Endothelial cell of umbilical vein (primary cell): ENCODE results near the gene MAGI1. TPM values are rescaled to one million over a fixed set of nuclear protein-coding genes. Genes with fewer than 3 reads are reported as not detected.

ENCODE experiments used
- BruUV-seq: library from RNA; stranded (reverse); fragments of 400-500 nt; replicated peaks from 2 replicates; lab custom pipeline; 2021; lab: Mats Ljungman, UMichigan
- CTCF ChIA-PET: fragments of 300-600, 350-600 bp; sonication (Branson Sonifier 250); formaldehyde crosslinking; loops from one replicate; lab custom pipeline; 2021; ENCODE audit warnings: antibody characterized with exemption, inconsistent platforms; lab: Charles Lee
- POLR2A ChIA-PET: fragments of 300-600, 350-600 bp; sonication (Branson Sonifier 250); formaldehyde crosslinking; loops from one replicate; lab custom pipeline; 2021; ENCODE audit warnings: antibody characterized with exemption, inconsistent platforms; lab: Charles Lee
- DNase-seq: peaks from one replicate; pipeline ENCODE4 v3.0.0-alpha.2; 2011; ENCODE audit warnings: low read depth, low spot score
- FAIRE-seq: peaks from 2 replicates; lab custom pipeline; 2011; peaks lifted over from hg19 to GRCh38; lab: Jason Lieb, UNC
- H2AFZ ChIP-seq: 2 replicates; pipeline ENCODE4 v1.6.0; 2012; ENCODE audit warnings: low read depth, low read length, control low read depth, inconsistent platforms
- H3K27ac ChIP-seq: 2 replicates; pipeline ENCODE4 v1.5.1; 2011; ENCODE audit warnings: low read depth, mild to moderate bottlenecking, control low read depth, low read length, moderate library complexity; ENCODE audit not compliant: insufficient read depth
- H3K27me3 ChIP-seq, 2 experiments: 2 replicates each; pipeline versions ENCODE4 v1.6.0 to v1.6.1; 2011; ENCODE audit warnings: low read length in 2 of 2, mixed read lengths in 1 of 2; ENCODE audit not compliant: control insufficient read depth in 2 of 2, insufficient read depth in 2 of 2
- H3K36me3 ChIP-seq, 2 experiments: 2 replicates in 1 of 2; 3 replicates in 1 of 2; pipeline ENCODE4 v1.5.1; 2011; ENCODE audit warnings: low read length in 2 of 2, mild to moderate bottlenecking in 1 of 2, moderate library complexity in 1 of 2; ENCODE audit not compliant: control insufficient read depth in 2 of 2, insufficient read depth in 2 of 2; ENCODE audit errors: extremely low read depth in 1 of 2
- H3K4me1 ChIP-seq: 3 replicates; pipeline ENCODE4 v1.5.1; 2011; ENCODE audit warnings: mild to moderate bottlenecking, low read length; ENCODE audit not compliant: control insufficient read depth, insufficient read depth; ENCODE audit errors: extremely low read depth
- H3K4me2 ChIP-seq: 2 replicates; pipeline ENCODE4 v1.6.1; 2011; ENCODE audit warnings: low read length, control low read depth, mixed read lengths; ENCODE audit not compliant: insufficient read depth
- H3K4me3 ChIP-seq, 3 experiments: fragments of 200-600 bp in 1 of 3; sonication (generic), shearing (Covaris generic) in 1 of 3; replicated peaks in 1 of 3; 2 replicates each; pipeline ENCODE4 v1.5.1; 2011 to 2016; ENCODE audit warnings: control low read depth in 3 of 3, low read length in 3 of 3, mild to moderate bottlenecking in 2 of 3, inconsistent platforms in 1 of 3, low read depth in 1 of 3, moderate library complexity in 1 of 3; ENCODE audit not compliant: insufficient read depth in 1 of 3
- H3K79me2 ChIP-seq: 2 replicates; pipeline ENCODE4 v1.6.0; 2012; ENCODE audit warnings: low read length, inconsistent platforms; ENCODE audit not compliant: control insufficient read depth, insufficient read depth
- H3K9ac ChIP-seq: replicated peaks from 2 replicates; pipeline ENCODE3; 2011; ENCODE audit warnings: low read length, control low read depth; ENCODE audit not compliant: insufficient read depth; ENCODE audit errors: extremely low read depth
- H3K9me1 ChIP-seq: replicated peaks from 3 replicates; pipeline ENCODE4 v1.6.0; 2011; ENCODE audit warnings: mild to moderate bottlenecking, low read length; ENCODE audit not compliant: control insufficient read depth, insufficient read depth; ENCODE audit errors: extremely low read depth
- H3K9me3 ChIP-seq: replicated peaks from 2 replicates; pipeline ENCODE4 v1.5.1; 2012; ENCODE audit warnings: low read length, inconsistent platforms; ENCODE audit not compliant: control insufficient read depth, insufficient read depth
- H4K20me1 ChIP-seq: replicated peaks from 2 replicates; pipeline ENCODE3; 2011; ENCODE audit warnings: mild to moderate bottlenecking, low read length; ENCODE audit not compliant: control insufficient read depth, insufficient read depth; ENCODE audit errors: extremely low read depth
- EZH2 ChIP-seq: IDR thresholded peaks from 2 replicates; pipeline ENCODE4 v1.6.1; 2012; ENCODE audit warnings: borderline replicate concordance, low read depth, mild to moderate bottlenecking, moderate library complexity, low read length, inconsistent platforms; ENCODE audit not compliant: severe bottlenecking
- FOS ChIP-seq: IDR thresholded peaks from 2 replicates; pipeline ENCODE4 v1.6.1; 2011; ENCODE audit warnings: mild to moderate bottlenecking, low read length, moderate library complexity, borderline replicate concordance; ENCODE audit not compliant: insufficient read depth
- GATA2 ChIP-seq: IDR thresholded peaks from 2 replicates; pipeline ENCODE4 v1.7.0; 2011; ENCODE audit warnings: low read depth, mild to moderate bottlenecking, moderate library complexity, mixed read lengths, low read length; ENCODE audit not compliant: insufficient read length, insufficient read depth
- JUN ChIP-seq: IDR thresholded peaks from 2 replicates; pipeline ENCODE4 v1.6.1; 2011; ENCODE audit warnings: borderline replicate concordance, low read depth; ENCODE audit not compliant: insufficient read length, insufficient read depth
- MYC ChIP-seq: IDR thresholded peaks from one replicate; pipeline ENCODE4 v1.6.1; 2011; ENCODE audit warnings: mild to moderate bottlenecking, low read depth, low read length
- POLR2A ChIP-seq: IDR thresholded peaks from 2 replicates; pipeline ENCODE4 v1.6.1; 2012; ENCODE audit warnings: low read depth, mild to moderate bottlenecking, control low read depth, low read length
- POLR2AphosphoS5 ChIP-seq: IDR thresholded peaks from 2 replicates; pipeline ENCODE4 v1.6.1; 2012; ENCODE audit warnings: low read depth, mild to moderate bottlenecking, control low read depth, low read length, moderate library complexity; ENCODE audit not compliant: insufficient read depth
- dilution Hi-C: fragments of 300-500 bp; cut with MboI; formaldehyde crosslinking; loops from one replicate; pipeline ENCODE4 v1.15.0; 2019; ENCODE audit warnings: low sequenced_read_pairs; ENCODE audit not compliant: extremely low pct_ligation_motif_present
- intact Hi-C: fragments of 100-400 bp; cut with micrococcal nuclease; formaldehyde crosslinking; loops from one replicate; pipeline ENCODE4 v1.10.0; 2022
- polyA plus RNA-seq, 4 experiments: library from polyadenylated mRNA; depleted of rRNA in 3 of 4; stranded (reverse) in 3 of 4; unstranded in 1 of 4; fragments of >200 nt; gene quantifications; 2 replicates each; pipeline versions ENCODE4 v1.2.1 to v1.2.3, GENCODE V29; 2011 to 2012; ENCODE audit warnings: missing spikeins in 1 of 4
- total RNA-seq: library from RNA; stranded (reverse); gene quantifications from 2 replicates; pipeline ENCODE4 v1.2.3, GENCODE V29; 2021
- TF ChIP-seq, protein P1 (sequence below), 2 donors: IDR thresholded peaks; 1 replicate in 1 of 2; 2 replicates in 1 of 2; pipeline ENCODE4 v1.5.1; 2011; ENCODE audit warnings: low read length in 2 of 2, mild to moderate bottlenecking in 2 of 2, moderate library complexity in 2 of 2, control low read depth in 1 of 2, inconsistent platforms in 1 of 2, low read depth in 1 of 2; ENCODE audit not compliant: insufficient read depth in 1 of 2; ENCODE audit errors: extremely low read depth in 1 of 2
- TF ChIP-seq, protein P2 (sequence below): IDR thresholded peaks from 2 replicates; pipeline ENCODE4 v1.6.1; 2011; ENCODE audit not compliant: insufficient read depth, insufficient read length

The MAGI1 gene
- total and polyA plus RNA-seq, 2 donors (not counting 3 experiments of a cell fraction or from before 2014, with no cell fraction given): 10.1 to 47.9 TPM

DNA sequence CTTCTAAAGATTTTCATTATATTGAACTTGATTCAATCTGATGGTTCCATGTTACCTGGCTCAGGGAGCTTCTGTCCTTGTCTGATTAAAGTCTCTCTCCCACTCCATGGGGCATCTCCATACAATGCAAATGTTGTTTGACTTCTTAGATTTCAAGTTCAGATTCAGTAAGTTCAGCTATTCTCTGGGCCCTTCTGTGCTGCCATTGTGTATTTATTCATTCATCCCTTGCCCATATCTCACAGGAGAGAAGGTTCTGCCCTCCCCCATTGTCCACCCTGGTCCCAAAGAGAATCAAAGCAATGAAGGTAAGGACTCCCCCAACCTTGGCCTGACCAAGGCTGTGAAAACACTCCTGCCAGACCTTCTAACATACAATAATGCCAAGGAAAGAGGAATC is 669.9 kb downstream of the MAGI1 start:
- ChIA-PET CTCF (interaction anchor here (1.2 kb wide), 1 partner anchor 12 kb away, joined by 3 read pairs; no protein-coding TSS in a partner anchor), POLR2A (no interaction called here)
- no peak overlapping the region for H2AFZ ChIP-seq
- peaks cover 0 to 1% of the 10 kb centered on the region in 2 experiments for H3K36me3 ChIP-seq
- no TSS peak for BruUV-seq
- H3K9me1 ChIP-seq: no peaks in the 10 kb centered on the region
- H4K20me1 ChIP-seq: no peaks in the 10 kb centered on the region
- H3K4me2 ChIP-seq: no peak overlapping the region
- no peak overlapping the region for H3K9ac ChIP-seq
- DNase-seq (no peak), FAIRE-seq (no peak)
- no peak for TF ChIP-seq GATA2
- no peaks in the 10 kb centered on the region for H3K9me3 ChIP-seq
- intact Hi-C loops (no loop called here), dilution Hi-C loops (no loop called here)
- no peak overlapping the region for H3K4me3 ChIP-seq
- H3K4me1 ChIP-seq: no peaks in the 10 kb centered on the region
- no peaks in the 10 kb centered on the region for H3K79me2 ChIP-seq
- H3K27ac ChIP-seq: no peak overlapping the region
- H3K27me3 ChIP-seq: no peaks in the 10 kb centered on the region

DNA sequence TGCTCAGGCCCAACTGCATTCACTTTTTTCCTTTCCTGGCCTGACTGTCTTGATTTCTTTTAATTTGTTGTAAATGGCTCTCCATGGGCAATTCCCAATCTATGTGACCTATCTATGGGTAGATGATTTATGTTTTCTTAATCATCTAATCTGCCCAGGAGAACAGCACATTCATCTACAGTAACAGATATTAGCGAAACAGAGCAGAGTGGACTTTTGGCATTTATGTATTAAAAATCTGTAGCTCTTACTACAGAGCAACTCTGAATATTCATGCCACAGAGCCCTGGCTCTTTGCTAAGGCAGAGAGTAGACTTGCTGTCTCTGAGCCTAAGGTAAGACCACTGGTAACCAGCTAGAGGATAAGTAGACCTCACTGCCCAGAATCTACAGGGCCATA is 676.0 kb downstream of the MAGI1 start:
- ChIA-PET CTCF (no interaction called here), POLR2A (no interaction called here)
- DNase-seq: no peak
- intact Hi-C loops (no loop called here), dilution Hi-C loops (no loop called here)
- Histone ChIP-seq H3K36me3 (peaks cover 0 to 1% of the 10 kb centered on the region in 2 experiments), H3K79me2 (no peaks in the 10 kb centered on the region), H4K20me1 (no peaks in the 10 kb centered on the region), H3K4me2 (no peak overlapping the region), H3K9ac (no peak overlapping the region), H3K27ac (no peak overlapping the region), H3K27me3 (no peaks in the 10 kb centered on the region), H3K4me3 (no peak overlapping the region), H3K4me1 (peaks cover 12% of the 10 kb centered on the region), H3K9me1 (no peaks in the 10 kb centered on the region), H2AFZ (no peak overlapping the region), H3K9me3 (no peaks in the 10 kb centered on the region)
- BruUV-seq: no TSS peak
- no peak for FAIRE-seq
- TF ChIP-seq POLR2AphosphoS5 (no peak), FOS (no peak), EZH2 (no peak), MYC (no peak), POLR2A (no peak), GATA2 (no peak), JUN (no peak)
- TF ChIP-seq, protein P1, sequence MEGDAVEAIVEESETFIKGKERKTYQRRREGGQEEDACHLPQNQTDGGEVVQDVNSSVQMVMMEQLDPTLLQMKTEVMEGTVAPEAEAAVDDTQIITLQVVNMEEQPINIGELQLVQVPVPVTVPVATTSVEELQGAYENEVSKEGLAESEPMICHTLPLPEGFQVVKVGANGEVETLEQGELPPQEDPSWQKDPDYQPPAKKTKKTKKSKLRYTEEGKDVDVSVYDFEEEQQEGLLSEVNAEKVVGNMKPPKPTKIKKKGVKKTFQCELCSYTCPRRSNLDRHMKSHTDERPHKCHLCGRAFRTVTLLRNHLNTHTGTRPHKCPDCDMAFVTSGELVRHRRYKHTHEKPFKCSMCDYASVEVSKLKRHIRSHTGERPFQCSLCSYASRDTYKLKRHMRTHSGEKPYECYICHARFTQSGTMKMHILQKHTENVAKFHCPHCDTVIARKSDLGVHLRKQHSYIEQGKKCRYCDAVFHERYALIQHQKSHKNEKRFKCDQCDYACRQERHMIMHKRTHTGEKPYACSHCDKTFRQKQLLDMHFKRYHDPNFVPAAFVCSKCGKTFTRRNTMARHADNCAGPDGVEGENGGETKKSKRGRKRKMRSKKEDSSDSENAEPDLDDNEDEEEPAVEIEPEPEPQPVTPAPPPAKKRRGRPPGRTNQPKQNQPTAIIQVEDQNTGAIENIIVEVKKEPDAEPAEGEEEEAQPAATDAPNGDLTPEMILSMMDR (IDR thresholded peaks at IDR 0.05; ENCODE audit: extremely low read depth in 1 of 2, insufficient read depth in 1 of 2, low read depth in 1 of 2, low read length in 2 of 2): no peak
- TF ChIP-seq, protein P2, sequence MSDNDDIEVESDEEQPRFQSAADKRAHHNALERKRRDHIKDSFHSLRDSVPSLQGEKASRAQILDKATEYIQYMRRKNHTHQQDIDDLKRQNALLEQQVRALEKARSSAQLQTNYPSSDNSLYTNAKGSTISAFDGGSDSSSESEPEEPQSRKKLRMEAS: no peak
